CD4-positive, alpha-beta T cell (primary cell): ENCODE data around the gene PCP4. TPM values are rescaled to one million over a fixed set of nuclear protein-coding genes. Genes with fewer than 3 reads are reported as not detected.

ENCODE experiments used
- ATAC-seq: fragments of 200-7000 bp; cut with Tn5 transposase; one replicate; pipeline ENCODE4 v1.10.0; 2022; ENCODE audit warnings: mild to moderate bottlenecking; ENCODE audit not compliant: poor library complexity
- CTCF ChIA-PET: fragments of 350-600 bp; sonication (Branson Sonifier 250); formaldehyde crosslinking; loops from one replicate; lab custom pipeline; 2021; ENCODE audit warnings: antibody characterized with exemption, inconsistent platforms; lab: Charles Lee
- POLR2A ChIA-PET: fragments of 350-600 bp; sonication (Branson Sonifier 250); formaldehyde crosslinking; loops from one replicate; lab custom pipeline; 2021; ENCODE audit warnings: antibody characterized with exemption, inconsistent platforms; lab: Charles Lee
- DNase-seq, 14 experiments: peaks; one replicate each; pipeline ENCODE4 v3.0.0-alpha.2; 2013 to 2020; ENCODE audit warnings: mixed read lengths in 2 of 14
- H3K27ac ChIP-seq, 2 donors: one replicate each; pipeline versions ENCODE4 v1.5.1 to v1.7.0; 2013; ENCODE audit warnings: low read length in 2 of 2, low read depth in 1 of 2, mild to moderate bottlenecking in 1 of 2
- H3K27me3 ChIP-seq, 2 experiments: 1 replicate in 1 of 2; 2 replicates in 1 of 2; pipeline versions ENCODE4 v1.6.1 to v1.7.0; 2013; ENCODE audit warnings: low read length in 2 of 2, control low read depth in 1 of 2, mild to moderate bottlenecking in 1 of 2, moderate library complexity in 1 of 2; ENCODE audit not compliant: insufficient read depth in 2 of 2, control insufficient read depth in 1 of 2
- H3K36me3 ChIP-seq: one replicate; pipeline ENCODE4 v1.6.1; 2013; ENCODE audit warnings: low read length, control low read depth; ENCODE audit not compliant: insufficient read depth
- H3K4me1 ChIP-seq: one replicate; pipeline ENCODE4 v1.6.1; 2013; ENCODE audit warnings: low read length, control low read depth; ENCODE audit not compliant: insufficient read depth
- H3K4me3 ChIP-seq: one replicate; pipeline ENCODE4 v1.5.1; 2013; ENCODE audit warnings: mild to moderate bottlenecking, low read length, moderate library complexity
- H3K9me3 ChIP-seq, 2 experiments: 1 replicate in 1 of 2; 2 replicates in 1 of 2; pipeline versions ENCODE4 v1.6.1 to v1.7.0; 2013; ENCODE audit warnings: low read length in 2 of 2, mild to moderate bottlenecking in 2 of 2, control low read depth in 1 of 2, moderate library complexity in 1 of 2; ENCODE audit not compliant: control insufficient read depth in 1 of 2, insufficient read depth in 1 of 2
- H3K27ac Mint-ChIP-seq: one replicate; pipeline ENCODE4 v1.8.0; 2020; ENCODE audit warnings: mixed read lengths
- H3K27me3 Mint-ChIP-seq: one replicate; pipeline ENCODE4 v1.8.0; 2021; ENCODE audit warnings: mixed read lengths
- H3K36me3 Mint-ChIP-seq: one replicate; pipeline ENCODE4 v1.8.0; 2021; ENCODE audit warnings: low read depth, mixed read lengths
- H3K4me1 Mint-ChIP-seq: one replicate; pipeline ENCODE4 v1.8.0; 2021; ENCODE audit warnings: low read depth, mixed read lengths
- H3K4me3 Mint-ChIP-seq: one replicate; pipeline ENCODE4 v1.8.0; 2020; ENCODE audit warnings: mild to moderate bottlenecking, mixed read lengths
- H3K9me3 Mint-ChIP-seq: one replicate; pipeline ENCODE4 v1.8.0; 2020; ENCODE audit warnings: mixed read lengths
- CTCF ChIP-seq: fragments of 200-600 bp; IDR thresholded peaks from one replicate; pipeline ENCODE4 v1.8.0; 2022; ENCODE audit warnings: antibody characterized with exemption, mild to moderate bottlenecking
- intact Hi-C, 2 experiments: fragments of 100-400 bp; cut with DNase I in 1 of 2; cut with micrococcal nuclease in 1 of 2; formaldehyde crosslinking; loops; one replicate each; pipeline versions ENCODE4 v1.15.1 to v1.9.0; 2023 to 2025; cut with DNase I, micrococcal nuclease
- total RNA-seq, 174 experiments: library from RNA in 2 of 174; stranded (reverse) in 2 of 174; gene quantifications; one replicate each; pipeline ENCODE4 v1.2.3 and lab custom pipeline; 2021 to 2026

PCP4 gene
- total RNA-seq, 2 experiments from 2014 or later = not detected

GRCh38 chr21:39882151-39882838, 15.1 kb downstream of the PCP4 start:
- H3K9me3 ChIP-seq = peaks cover 0 to 8% of the 10 kb centered on the region in 2 experiments
- Mint-ChIP-seq H3K4me1 (no peaks in the 10 kb centered on the region), H3K27me3 (no peaks in the 10 kb centered on the region), H3K4me3 (no peak overlapping the region), H3K36me3 (no peaks in the 10 kb centered on the region), H3K27ac (no peak overlapping the region), H3K9me3 (no peaks in the 10 kb centered on the region)
- H3K27ac ChIP-seq = no peak overlapping the region
- CTCF ChIA-PET = no interaction called here
- intact Hi-C loops = no loop called here
- no peaks in the 10 kb centered on the region for H3K27me3 ChIP-seq
- no peak for DNase-seq
- no peak overlapping the region for H3K4me3 ChIP-seq
- no peaks in the 10 kb centered on the region for H3K36me3 ChIP-seq
- POLR2A ChIA-PET = no interaction called here
- no peak for TF ChIP-seq CTCF
- H3K4me1 ChIP-seq = no peaks in the 10 kb centered on the region
- no peak for ATAC-seq

- no peak overlapping the region for H3K27ac ChIP-seq
- H3K4me1 Mint-ChIP-seq = no peaks in the 10 kb centered on the region
- H3K36me3 ChIP-seq = no peaks in the 10 kb centered on the region
- H3K4me1 ChIP-seq = no peaks in the 10 kb centered on the region
- H3K9me3 Mint-ChIP-seq = no peaks in the 10 kb centered on the region
- no peak overlapping the region for H3K4me3 Mint-ChIP-seq
- H3K4me3 ChIP-seq = no peak overlapping the region
- no peaks in the 10 kb centered on the region for H3K27me3 ChIP-seq
- TF ChIP-seq CTCF = no peak
- H3K36me3 Mint-ChIP-seq = no peaks in the 10 kb centered on the region
- intact Hi-C loops = no loop called here
- H3K27ac Mint-ChIP-seq = no peak overlapping the region
- no peaks in the 10 kb centered on the region for H3K27me3 Mint-ChIP-seq
- CTCF ChIA-PET = no interaction called here
- DNase-seq = no peak
- ATAC-seq = no peak
- POLR2A ChIA-PET = no interaction called here
- peaks cover 0 to 8% of the 10 kb centered on the region in 2 experiments for H3K9me3 ChIP-seq
These were observed 15.6 kb downstream of the PCP4 start for GRCh38 chr21:39882839-39883195.

- Histone ChIP-seq H3K4me3 (no peak overlapping the region), H3K4me1 (no peaks in the 10 kb centered on the region), H3K27me3 (no peaks in the 10 kb centered on the region), H3K27ac (no peak overlapping the region), H3K9me3 (peaks cover 0 to 17% of the 10 kb centered on the region in 2 experiments), H3K36me3 (no peaks in the 10 kb centered on the region)
- CTCF ChIA-PET = no interaction called here
- Mint-ChIP-seq H3K36me3 (no peaks in the 10 kb centered on the region), H3K27me3 (no peaks in the 10 kb centered on the region), H3K9me3 (no peaks in the 10 kb centered on the region), H3K27ac (no peak overlapping the region), H3K4me3 (no peak overlapping the region), H3K4me1 (no peaks in the 10 kb centered on the region)
- no peak for TF ChIP-seq CTCF
- DNase-seq (no peak), ATAC-seq (no peak)
- intact Hi-C loops = no loop called here
- POLR2A ChIA-PET = no interaction called here
These were observed 18.0 kb downstream of the PCP4 start for GRCh38 chr21:39885119-39885848.
